DOHH2 (cell line): Measurements from ENCODE around the gene AMZ1.

Source experiments
- EZH2phosphoT487 ChIP-seq: fragments of 200-600 bp; sonication (generic); IDR thresholded peaks from 2 replicates; pipeline ENCODE4 v1.6.1; 2017; ENCODE audit warnings: borderline replicate concordance, mild to moderate bottlenecking, antibody characterized with exemption, low read length, moderate library complexity, mixed read lengths
- TF ChIP-seq, protein P1 (sequence below): fragments of 200-600 bp; sonication (generic); IDR thresholded peaks from one replicate; pipeline ENCODE4 v1.5.1; 2014; ENCODE audit warnings: antibody characterized with exemption, mild to moderate bottlenecking, low read depth, low read length; ENCODE audit not compliant: poor library complexity, severe bottlenecking

DNA sequence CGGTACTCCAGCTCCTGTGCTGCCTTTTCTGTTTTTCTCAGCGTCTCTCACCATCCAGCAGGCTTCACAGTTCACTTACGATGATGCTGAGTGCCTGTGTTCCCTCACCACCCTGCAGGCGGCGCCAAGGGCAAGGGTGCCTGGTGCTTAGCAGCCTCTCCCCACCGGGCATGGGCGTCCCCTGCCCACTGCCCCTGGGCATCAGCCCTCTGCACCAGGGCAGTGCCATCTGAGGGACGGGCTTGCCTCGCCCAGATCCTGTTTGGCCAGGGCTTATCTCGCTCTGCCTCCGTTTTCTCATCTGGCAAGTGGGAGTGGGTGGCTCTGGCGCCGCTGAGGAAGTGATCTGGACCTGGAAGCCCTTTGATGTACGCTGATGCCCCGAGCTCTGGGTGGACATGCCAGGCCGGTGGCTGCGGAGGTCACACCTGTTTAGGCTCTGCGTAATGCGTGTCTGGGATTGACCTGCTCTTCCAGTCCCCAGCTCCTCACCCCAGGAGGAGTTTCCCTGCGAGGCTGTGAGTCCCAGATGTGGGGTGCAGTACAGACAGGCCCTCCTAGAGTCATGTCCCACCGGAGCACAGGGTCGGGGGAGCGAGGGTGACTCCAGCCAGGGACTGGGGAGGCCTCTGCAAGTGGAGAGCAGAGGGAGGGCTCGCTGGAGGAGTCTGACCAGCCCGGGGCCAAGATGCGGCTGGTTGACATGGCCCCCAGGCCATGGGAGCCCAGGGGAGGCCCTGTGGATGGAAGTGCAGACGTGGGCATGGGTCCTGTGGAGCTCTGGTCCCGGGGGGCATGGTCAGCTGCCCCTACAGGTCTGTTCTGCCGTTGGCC lies 44.4 kb upstream of the AMZ1 start:
- TF ChIP-seq, protein P1, sequence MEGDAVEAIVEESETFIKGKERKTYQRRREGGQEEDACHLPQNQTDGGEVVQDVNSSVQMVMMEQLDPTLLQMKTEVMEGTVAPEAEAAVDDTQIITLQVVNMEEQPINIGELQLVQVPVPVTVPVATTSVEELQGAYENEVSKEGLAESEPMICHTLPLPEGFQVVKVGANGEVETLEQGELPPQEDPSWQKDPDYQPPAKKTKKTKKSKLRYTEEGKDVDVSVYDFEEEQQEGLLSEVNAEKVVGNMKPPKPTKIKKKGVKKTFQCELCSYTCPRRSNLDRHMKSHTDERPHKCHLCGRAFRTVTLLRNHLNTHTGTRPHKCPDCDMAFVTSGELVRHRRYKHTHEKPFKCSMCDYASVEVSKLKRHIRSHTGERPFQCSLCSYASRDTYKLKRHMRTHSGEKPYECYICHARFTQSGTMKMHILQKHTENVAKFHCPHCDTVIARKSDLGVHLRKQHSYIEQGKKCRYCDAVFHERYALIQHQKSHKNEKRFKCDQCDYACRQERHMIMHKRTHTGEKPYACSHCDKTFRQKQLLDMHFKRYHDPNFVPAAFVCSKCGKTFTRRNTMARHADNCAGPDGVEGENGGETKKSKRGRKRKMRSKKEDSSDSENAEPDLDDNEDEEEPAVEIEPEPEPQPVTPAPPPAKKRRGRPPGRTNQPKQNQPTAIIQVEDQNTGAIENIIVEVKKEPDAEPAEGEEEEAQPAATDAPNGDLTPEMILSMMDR, result peak; percentile 94
- no peak for TF ChIP-seq EZH2phosphoT487
